Kidney epithelial cell (primary cell): ENCODE results near the gene PPP3R2. TPM values are rescaled to one million over a fixed set of nuclear protein-coding genes. Genes with fewer than 3 reads are reported as not detected.

Source experiments
- DNase-seq: peaks from one replicate; pipeline ENCODE4 v3.0.0-alpha.2; 2010; ENCODE audit warnings: low read depth
- H3K27me3 ChIP-seq: 2 replicates; pipeline ENCODE4 v1.6.0; 2011; ENCODE audit warnings: low read length; ENCODE audit not compliant: control insufficient read depth, insufficient read depth
- H3K36me3 ChIP-seq: 2 replicates; pipeline ENCODE4 v1.5.1; 2011; ENCODE audit warnings: low read length; ENCODE audit not compliant: control insufficient read depth, insufficient read depth
- H3K4me3 ChIP-seq: 2 replicates; pipeline ENCODE4 v1.5.1; 2011; ENCODE audit warnings: low read depth, mild to moderate bottlenecking, control low read depth, low read length
- total RNA-seq: library from RNA; depleted of rRNA; stranded (reverse); fragments of >200 nt; gene quantifications from 2 replicates; pipeline ENCODE4 v1.2.3, GENCODE V29; 2015
- TF ChIP-seq, protein P1 (sequence below): IDR thresholded peaks from 2 replicates; pipeline ENCODE4 v1.5.1; 2011; ENCODE audit warnings: mild to moderate bottlenecking, moderate library complexity, low read length, control low read depth, inconsistent platforms; ENCODE audit not compliant: insufficient read depth, poor library complexity, severe bottlenecking

Gene PPP3R2, protein sequence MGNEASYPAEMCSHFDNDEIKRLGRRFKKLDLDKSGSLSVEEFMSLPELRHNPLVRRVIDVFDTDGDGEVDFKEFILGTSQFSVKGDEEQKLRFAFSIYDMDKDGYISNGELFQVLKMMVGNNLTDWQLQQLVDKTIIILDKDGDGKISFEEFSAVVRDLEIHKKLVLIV
- not detected in 2 replicates for total RNA-seq

DNA sequence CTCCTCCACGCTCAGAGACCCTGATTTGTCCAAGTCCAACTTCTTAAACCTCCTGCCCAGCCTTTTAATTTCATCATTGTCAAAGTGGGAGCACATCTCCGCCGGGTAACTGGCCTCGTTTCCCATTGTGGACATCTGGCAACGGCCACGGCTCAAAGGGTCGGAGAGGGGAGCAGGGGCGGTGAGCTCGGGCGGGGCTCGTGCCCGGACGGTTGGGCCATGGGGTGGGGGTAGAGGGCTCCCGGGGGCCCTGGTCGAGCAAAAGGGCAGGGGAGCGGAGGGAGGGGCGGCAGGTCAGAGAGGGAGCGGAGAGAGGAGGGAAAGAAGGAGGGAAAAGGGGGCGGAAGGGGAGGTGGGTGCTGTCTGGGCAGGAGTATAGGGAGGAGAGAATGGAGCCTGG, at the start of gene PPP3R2:
Gene PPP3R2 (minus strand): TSS at position 174 of the 400 bp plus-strand sequence. CDS start 48 bp downstream, at position 126.
- Histone ChIP-seq H3K36me3 (no peaks in the 10 kb centered on the region), H3K27me3 (no peaks in the 10 kb centered on the region), H3K4me3 (no peak within 1 kb of the TSS)
- no peak for DNase-seq
- TF ChIP-seq, protein P1, sequence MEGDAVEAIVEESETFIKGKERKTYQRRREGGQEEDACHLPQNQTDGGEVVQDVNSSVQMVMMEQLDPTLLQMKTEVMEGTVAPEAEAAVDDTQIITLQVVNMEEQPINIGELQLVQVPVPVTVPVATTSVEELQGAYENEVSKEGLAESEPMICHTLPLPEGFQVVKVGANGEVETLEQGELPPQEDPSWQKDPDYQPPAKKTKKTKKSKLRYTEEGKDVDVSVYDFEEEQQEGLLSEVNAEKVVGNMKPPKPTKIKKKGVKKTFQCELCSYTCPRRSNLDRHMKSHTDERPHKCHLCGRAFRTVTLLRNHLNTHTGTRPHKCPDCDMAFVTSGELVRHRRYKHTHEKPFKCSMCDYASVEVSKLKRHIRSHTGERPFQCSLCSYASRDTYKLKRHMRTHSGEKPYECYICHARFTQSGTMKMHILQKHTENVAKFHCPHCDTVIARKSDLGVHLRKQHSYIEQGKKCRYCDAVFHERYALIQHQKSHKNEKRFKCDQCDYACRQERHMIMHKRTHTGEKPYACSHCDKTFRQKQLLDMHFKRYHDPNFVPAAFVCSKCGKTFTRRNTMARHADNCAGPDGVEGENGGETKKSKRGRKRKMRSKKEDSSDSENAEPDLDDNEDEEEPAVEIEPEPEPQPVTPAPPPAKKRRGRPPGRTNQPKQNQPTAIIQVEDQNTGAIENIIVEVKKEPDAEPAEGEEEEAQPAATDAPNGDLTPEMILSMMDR, result no peak

DNA sequence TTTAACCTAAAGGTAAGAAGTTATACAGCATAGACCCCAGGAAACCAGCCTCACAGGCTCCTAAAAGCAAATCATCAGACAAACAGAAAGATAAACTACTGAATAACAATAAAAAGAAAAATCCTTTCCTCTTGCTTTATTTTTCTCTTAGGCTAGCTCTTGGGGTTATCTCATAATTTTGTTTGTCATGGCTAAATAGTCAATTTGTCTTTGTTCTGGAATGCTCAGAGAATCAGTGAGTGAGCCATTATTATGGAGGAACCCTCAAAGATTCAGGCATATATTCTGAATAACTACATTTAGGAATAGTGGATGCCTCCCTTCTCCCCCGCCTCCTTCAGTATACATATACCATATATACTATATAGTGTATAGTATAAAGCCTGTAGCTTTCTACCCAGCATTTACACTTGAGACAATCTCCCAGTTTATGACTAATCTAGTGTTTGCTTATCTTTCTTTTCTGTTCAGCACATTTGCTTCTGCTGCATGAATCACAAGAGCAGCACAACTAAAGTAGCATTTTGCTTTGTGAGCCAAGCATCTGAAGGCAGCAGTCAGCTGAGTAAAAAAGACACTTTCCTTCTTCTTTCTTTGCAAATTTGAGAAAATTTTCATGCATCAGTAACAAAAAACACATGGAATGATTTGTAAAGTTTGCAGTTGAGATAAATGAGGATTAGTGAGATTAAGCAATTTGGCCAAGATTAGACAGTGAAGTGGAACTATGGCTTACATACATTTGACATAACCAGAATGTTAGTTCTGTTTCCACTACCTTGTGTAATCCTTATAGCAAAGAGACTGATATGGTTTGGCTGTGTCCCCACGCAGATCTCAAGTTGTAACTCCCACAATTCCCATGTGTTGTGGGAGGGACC, 45.3 kb upstream of the PPP3R2 start:
- DNase-seq, result no peak
- no peaks in the 10 kb centered on the region for H3K36me3 ChIP-seq
- no peaks in the 10 kb centered on the region for H3K27me3 ChIP-seq
- no peak overlapping the region for H3K4me3 ChIP-seq
- TF ChIP-seq, protein P1, result no peak

DNA sequence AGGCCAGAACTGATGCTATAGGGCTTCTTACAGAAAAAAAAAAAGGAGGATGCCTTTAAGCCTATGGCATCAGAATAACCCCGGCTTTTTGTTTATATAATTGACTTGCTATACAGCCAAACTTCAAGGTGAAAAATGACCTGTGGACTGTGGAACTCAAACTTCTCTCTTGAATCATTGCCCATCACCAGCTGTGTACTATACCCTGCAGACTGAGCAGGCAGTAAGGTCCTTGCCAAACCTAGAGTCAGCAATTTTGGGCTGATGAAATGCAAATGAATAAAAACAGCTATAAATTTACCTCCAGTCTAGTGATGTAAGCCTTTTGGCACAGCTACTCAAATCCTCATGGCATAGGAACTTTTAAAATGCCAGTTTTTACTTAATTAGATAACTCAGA, 44.5 kb upstream of the PPP3R2 start:
- no peaks in the 10 kb centered on the region for H3K36me3 ChIP-seq
- no peak overlapping the region for H3K4me3 ChIP-seq
- DNase-seq, result no peak
- TF ChIP-seq, protein P1, result no peak
- H3K27me3 ChIP-seq, result no peaks in the 10 kb centered on the region

DNA sequence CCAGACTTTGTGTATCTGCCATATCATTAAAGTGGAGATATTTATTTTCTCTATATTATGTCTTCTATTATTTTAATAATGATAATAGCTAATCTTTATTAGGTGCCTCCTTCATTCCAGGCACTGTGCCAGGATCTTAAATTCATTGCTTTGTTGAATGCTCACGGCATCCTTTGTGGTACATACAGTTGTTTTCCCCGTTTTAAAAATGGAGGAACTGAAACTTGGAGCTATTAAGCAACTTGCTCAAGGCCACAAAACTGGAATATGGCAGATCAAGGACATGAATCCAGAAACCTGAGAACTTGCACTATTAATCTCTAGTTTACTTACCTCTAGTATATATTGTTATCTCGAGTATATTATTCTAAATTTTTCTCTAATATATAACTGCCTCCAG, 41.5 kb upstream of the PPP3R2 start:
- H3K36me3 ChIP-seq, result no peaks in the 10 kb centered on the region
- DNase-seq, result no peak
- no peaks in the 10 kb centered on the region for H3K27me3 ChIP-seq
- H3K4me3 ChIP-seq, result no peak overlapping the region
- TF ChIP-seq, protein P1, result no peak

DNA sequence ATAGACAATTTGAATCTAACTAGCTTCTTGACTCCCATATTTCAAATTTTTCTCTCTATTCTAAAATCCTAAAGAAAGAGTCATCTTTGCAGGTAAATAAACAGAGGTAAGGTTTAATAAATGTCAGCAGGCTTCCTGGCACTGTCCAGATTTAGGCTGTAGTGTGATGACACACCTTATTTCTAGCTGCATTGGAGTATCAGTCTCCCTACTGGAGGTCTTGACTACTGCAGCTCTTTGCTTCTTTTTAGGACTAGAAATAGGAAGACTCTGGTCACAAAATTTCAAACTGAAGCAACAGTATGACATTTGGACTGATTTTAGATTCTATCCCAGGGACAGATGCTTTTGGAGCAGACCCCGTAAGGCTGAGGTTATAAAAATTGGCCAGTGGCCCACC, 40.7 kb upstream of the PPP3R2 start:
- TF ChIP-seq, protein P1, result no peak
- no peak for DNase-seq
- no peaks in the 10 kb centered on the region for H3K36me3 ChIP-seq
- H3K4me3 ChIP-seq, result no peak overlapping the region
- H3K27me3 ChIP-seq, result no peaks in the 10 kb centered on the region
